AG04449 (cell line): ENCODE measurements around the gene SULF2.

ENCODE experiments used
- CTCF ChIA-PET: fragments of 350-600 bp; formaldehyde crosslinking; extraction: SDS; loops from one replicate; lab custom pipeline; 2021; ENCODE audit warnings: antibody characterized with exemption; lab: Yijun Ruan, JAX
- POLR2A ChIA-PET: fragments of 400-600, 350-600 bp; formaldehyde crosslinking; extraction: SDS; loops from one replicate; lab custom pipeline; 2020; ENCODE audit warnings: antibody characterized with exemption, inconsistent platforms; lab: Yijun Ruan, JAX
- DNase-seq: peaks from one replicate; pipeline ENCODE4 v3.0.0-alpha.2; 2010; ENCODE audit warnings: low read depth, low spot score
- H3K4me3 ChIP-seq: 2 replicates; pipeline ENCODE4 v1.5.1; 2011; ENCODE audit warnings: low read depth, mild to moderate bottlenecking, control low read depth, low read length
- CTCF ChIP-seq: IDR thresholded peaks from one replicate; pipeline ENCODE4 v1.5.1; 2011; ENCODE audit warnings: mild to moderate bottlenecking, moderate library complexity, low read length, control low read depth, inconsistent platforms; ENCODE audit not compliant: insufficient read depth; ENCODE audit errors: missing control alignments

SULF2 gene

GRCh38 chr20:47622118-47622665, 163.1 kb downstream of the SULF2 start:
- no peak for TF ChIP-seq CTCF
- H3K4me3 ChIP-seq = no peak overlapping the region
- POLR2A ChIA-PET = no interaction called here
- DNase-seq = no peak
- CTCF ChIA-PET = interaction anchor here (0.5 to 5.3 kb wide), 19 partner anchors 8 to 428 kb away, joined by 3 to 76 read pairs (median 8); partner anchors contain the start of gene NCOA3

GRCh38 chr20:47620808-47621805, 164.2 kb downstream of the SULF2 start:
- ChIA-PET POLR2A (interaction anchor here (0.7 to 1.2 kb wide), 2 partner anchors 119 to 270 kb away, joined by 3 read pairs; partner anchors contain the start of gene NCOA3), CTCF (interaction anchor here (0.6 to 5.3 kb wide), 42 partner anchors 8 to 1786 kb away, joined by 3 to 76 read pairs (median 4); partner anchors contain the start of gene NCOA3)
- H3K4me3 ChIP-seq = no peak overlapping the region
- TF ChIP-seq CTCF = peak; percentile 46
- no peak for DNase-seq

- H3K4me3 ChIP-seq = no peak overlapping the region
- ChIA-PET CTCF (interaction anchor here (1.2 to 5.3 kb wide), 3 partner anchors 235 to 413 kb away, joined by 3 to 76 read pairs (median 33); no protein-coding TSS in a partner anchor), POLR2A (no interaction called here)
- DNase-seq = no peak
- TF ChIP-seq CTCF = no peak
Measured at GRCh38 chr20:47618479-47618878, 166.8 kb downstream of the SULF2 start.

- TF ChIP-seq CTCF = no peak
- ChIA-PET POLR2A (no interaction called here), CTCF (interaction anchor here (1.0 to 2.9 kb wide), 5 partner anchors 8 to 342 kb away, joined by 3 to 16 read pairs (median 3); no protein-coding TSS in a partner anchor)
- no peak for DNase-seq
- H3K4me3 ChIP-seq = no peak overlapping the region
Measured at GRCh38 chr20:47614703-47615309, 170.5 kb downstream of the SULF2 start.

- ChIA-PET CTCF (interaction anchor here (1.0 to 3.7 kb wide), 5 partner anchors 8 to 339 kb away, joined by 3 to 34 read pairs (median 3); no protein-coding TSS in a partner anchor), POLR2A (no interaction called here)
- no peak for DNase-seq
Measured at GRCh38 chr20:47612670-47613069, 172.6 kb downstream of the SULF2 start.

More at GRCh38 chr20:47612670-47613069, 172.6 kb downstream of the SULF2 start:
- H3K4me3 ChIP-seq = no peak overlapping the region
- no peak for TF ChIP-seq CTCF
